Osteoblast (primary cell): ENCODE results near the gene MTARC1. TPM values are rescaled to one million over a fixed set of nuclear protein-coding genes. Genes with fewer than 3 reads are reported as not detected.

ENCODE experiments used
- DNase-seq: peaks from one replicate; pipeline ENCODE4 v3.0.0; 2011; ENCODE audit warnings: low spot score, mixed read lengths; ENCODE audit not compliant: insufficient read length; ENCODE audit errors: missing footprints
- H2AFZ ChIP-seq: 2 replicates; pipeline ENCODE4 v1.6.0; 2011; ENCODE audit warnings: mild to moderate bottlenecking, low read length
- H3K27ac ChIP-seq: 2 replicates; pipeline ENCODE4 v1.5.1; 2011; ENCODE audit warnings: mild to moderate bottlenecking, low read depth, low read length, moderate library complexity
- H3K27me3 ChIP-seq: 2 replicates; pipeline ENCODE4 v1.6.0; 2012; ENCODE audit warnings: mild to moderate bottlenecking, control low read depth, inconsistent platforms, low read length, moderate library complexity; ENCODE audit not compliant: insufficient read depth
- H3K36me3 ChIP-seq: 2 replicates; pipeline ENCODE4 v1.5.1; 2011; ENCODE audit warnings: mild to moderate bottlenecking, low read length, control low read depth, moderate library complexity; ENCODE audit not compliant: insufficient read depth
- H3K4me1 ChIP-seq: 2 replicates; pipeline ENCODE4 v1.5.1; 2011; ENCODE audit warnings: mild to moderate bottlenecking, low read length, control low read depth, moderate library complexity; ENCODE audit not compliant: insufficient read depth
- H3K4me2 ChIP-seq: 2 replicates; pipeline ENCODE4 v1.6.0; 2011; ENCODE audit warnings: mild to moderate bottlenecking, low read length; ENCODE audit not compliant: insufficient read depth
- H3K4me3 ChIP-seq: fragments of 200-600 bp; sonication (generic); 3 replicates; pipeline ENCODE4 v1.5.1; 2012; ENCODE audit warnings: mild to moderate bottlenecking, low read length, inconsistent platforms; ENCODE audit not compliant: insufficient read depth
- H3K79me2 ChIP-seq: 2 replicates; pipeline ENCODE4 v1.6.0; 2012; ENCODE audit warnings: mild to moderate bottlenecking, low read length, control low read depth, inconsistent platforms; ENCODE audit not compliant: insufficient read depth
- H3K9me3 ChIP-seq: 2 replicates; pipeline ENCODE4 v1.5.1; 2011; ENCODE audit warnings: low read depth, low read length, control low read depth
- H4K20me1 ChIP-seq: 2 replicates; pipeline ENCODE4 v1.6.0; 2012; ENCODE audit warnings: mild to moderate bottlenecking, low read length, control low read depth; ENCODE audit not compliant: insufficient read depth
- total RNA-seq: library from RNA; depleted of rRNA; stranded (reverse); fragments of >200 nt; gene quantifications from 2 replicates; pipeline ENCODE4 v1.2.3, GENCODE V29; 2012
- TF ChIP-seq, protein P1 (sequence below): IDR thresholded peaks from 2 replicates; pipeline ENCODE4 v1.5.1; 2011; ENCODE audit warnings: mild to moderate bottlenecking, low read depth, low read length, moderate library complexity; ENCODE audit errors: extremely low read depth

The MTARC1 gene
- total RNA-seq, 1 donor: 2.9 TPM

DNA sequence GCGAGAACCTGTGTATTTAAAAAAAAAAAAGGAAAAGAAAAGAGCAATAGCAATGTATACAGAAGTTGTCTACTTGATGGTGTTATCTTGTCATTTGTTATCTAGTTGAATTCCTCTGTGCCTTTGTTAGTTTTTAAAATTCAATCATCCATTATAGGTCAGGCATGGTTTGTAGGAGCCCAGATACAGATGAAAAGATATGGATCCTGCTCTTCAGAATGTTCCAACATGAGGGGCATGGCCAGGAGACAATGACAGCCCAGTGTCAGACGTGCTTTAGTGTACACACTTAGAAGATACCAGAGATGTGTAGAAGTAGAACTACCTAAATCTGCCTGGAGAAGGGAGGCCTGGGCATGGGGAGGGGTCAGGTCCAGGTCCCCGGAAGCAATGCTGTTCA, 22.0 kb upstream of the MTARC1 start:
- no peaks in the 10 kb centered on the region for H3K9me3 ChIP-seq
- no peaks in the 10 kb centered on the region for H3K79me2 ChIP-seq
- no peaks in the 10 kb centered on the region for H3K36me3 ChIP-seq
- DNase-seq: no peak
- TF ChIP-seq, protein P1, sequence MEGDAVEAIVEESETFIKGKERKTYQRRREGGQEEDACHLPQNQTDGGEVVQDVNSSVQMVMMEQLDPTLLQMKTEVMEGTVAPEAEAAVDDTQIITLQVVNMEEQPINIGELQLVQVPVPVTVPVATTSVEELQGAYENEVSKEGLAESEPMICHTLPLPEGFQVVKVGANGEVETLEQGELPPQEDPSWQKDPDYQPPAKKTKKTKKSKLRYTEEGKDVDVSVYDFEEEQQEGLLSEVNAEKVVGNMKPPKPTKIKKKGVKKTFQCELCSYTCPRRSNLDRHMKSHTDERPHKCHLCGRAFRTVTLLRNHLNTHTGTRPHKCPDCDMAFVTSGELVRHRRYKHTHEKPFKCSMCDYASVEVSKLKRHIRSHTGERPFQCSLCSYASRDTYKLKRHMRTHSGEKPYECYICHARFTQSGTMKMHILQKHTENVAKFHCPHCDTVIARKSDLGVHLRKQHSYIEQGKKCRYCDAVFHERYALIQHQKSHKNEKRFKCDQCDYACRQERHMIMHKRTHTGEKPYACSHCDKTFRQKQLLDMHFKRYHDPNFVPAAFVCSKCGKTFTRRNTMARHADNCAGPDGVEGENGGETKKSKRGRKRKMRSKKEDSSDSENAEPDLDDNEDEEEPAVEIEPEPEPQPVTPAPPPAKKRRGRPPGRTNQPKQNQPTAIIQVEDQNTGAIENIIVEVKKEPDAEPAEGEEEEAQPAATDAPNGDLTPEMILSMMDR: no peak
- H4K20me1 ChIP-seq: no peaks in the 10 kb centered on the region
- no peaks in the 10 kb centered on the region for H3K4me1 ChIP-seq
- H3K4me2 ChIP-seq: no peak overlapping the region
- H3K27me3 ChIP-seq: no peaks in the 10 kb centered on the region
- H3K27ac ChIP-seq: no peak overlapping the region
- H2AFZ ChIP-seq: no peak overlapping the region
- no peak overlapping the region for H3K4me3 ChIP-seq

DNA sequence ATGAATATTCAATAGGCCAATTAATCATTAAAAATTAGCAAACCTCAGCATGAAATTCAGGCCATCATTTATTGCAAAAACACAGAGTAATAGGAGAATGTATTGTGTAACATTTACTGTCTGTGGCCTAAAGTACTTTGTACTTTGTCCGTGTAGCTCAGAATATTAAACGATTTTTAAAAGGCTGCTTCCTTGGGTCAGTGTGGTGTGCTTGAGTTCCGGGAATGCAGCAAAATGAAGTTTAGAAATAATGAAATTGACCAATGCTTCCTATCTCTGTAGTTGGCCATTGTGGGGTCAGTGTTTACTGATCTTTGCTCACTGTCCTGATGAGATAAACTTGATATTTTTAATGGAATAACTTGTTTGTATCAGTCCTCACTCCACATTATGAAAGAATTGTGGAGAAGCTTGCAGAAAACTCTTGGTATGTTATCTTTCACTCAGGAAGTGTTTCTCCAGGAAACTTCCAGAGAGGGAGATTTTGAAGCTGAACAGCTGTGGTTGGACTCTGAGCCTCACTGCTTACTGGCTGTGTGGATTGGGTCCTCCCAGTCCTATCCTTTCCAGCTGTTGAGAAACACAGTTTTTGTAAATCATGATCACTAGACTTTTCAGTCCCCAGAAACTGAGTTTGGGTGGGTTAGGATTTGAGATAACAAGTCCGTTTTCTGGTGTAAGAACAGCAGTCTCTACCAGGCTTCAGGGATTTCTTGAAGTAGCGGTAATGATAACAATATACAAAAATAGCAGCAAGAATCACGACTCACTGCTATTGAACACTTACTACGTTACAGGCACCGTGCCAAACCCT, 19.2 kb upstream of the MTARC1 start:
- H3K79me2 ChIP-seq: no peaks in the 10 kb centered on the region
- H3K27me3 ChIP-seq: no peaks in the 10 kb centered on the region
- H3K4me1 ChIP-seq: no peaks in the 10 kb centered on the region
- no peaks in the 10 kb centered on the region for H3K9me3 ChIP-seq
- no peaks in the 10 kb centered on the region for H4K20me1 ChIP-seq
- TF ChIP-seq, protein P1: no peak
- no peak overlapping the region for H3K4me3 ChIP-seq
- H3K36me3 ChIP-seq: no peaks in the 10 kb centered on the region
- no peak for DNase-seq
- H2AFZ ChIP-seq: no peak overlapping the region
- H3K4me2 ChIP-seq: no peak overlapping the region
- H3K27ac ChIP-seq: no peak overlapping the region

DNA sequence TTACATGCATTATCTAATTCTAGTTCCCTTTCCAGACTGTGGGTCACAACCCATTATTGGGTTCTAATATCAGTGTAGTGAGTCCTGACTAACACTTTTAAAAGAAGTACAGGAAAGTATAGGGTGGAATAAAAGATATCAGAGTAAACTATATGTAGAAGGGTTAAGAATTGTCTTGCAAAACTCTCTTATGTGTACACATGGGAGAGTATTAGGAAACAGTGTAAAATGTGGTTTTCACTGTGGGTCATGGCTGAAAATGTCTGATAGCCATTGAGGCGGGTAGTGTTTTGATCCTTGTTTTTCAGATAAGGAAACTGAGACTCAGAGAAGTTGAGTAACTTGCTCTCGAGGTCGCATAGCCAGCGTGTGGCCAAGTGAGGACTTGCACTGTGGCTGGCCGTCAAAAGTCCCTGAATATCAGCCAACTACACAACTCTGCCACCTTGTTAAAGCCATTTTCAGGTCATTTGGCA, 18.5 kb upstream of the MTARC1 start:
- H3K9me3 ChIP-seq: no peaks in the 10 kb centered on the region
- H3K79me2 ChIP-seq: no peaks in the 10 kb centered on the region
- no peaks in the 10 kb centered on the region for H3K4me1 ChIP-seq
- no peak overlapping the region for H2AFZ ChIP-seq
- H3K4me2 ChIP-seq: no peak overlapping the region
- H4K20me1 ChIP-seq: no peaks in the 10 kb centered on the region
- no peak for DNase-seq
- H3K36me3 ChIP-seq: no peaks in the 10 kb centered on the region
- H3K4me3 ChIP-seq: no peak overlapping the region
- H3K27ac ChIP-seq: no peak overlapping the region
- TF ChIP-seq, protein P1: no peak
- H3K27me3 ChIP-seq: no peaks in the 10 kb centered on the region

DNA sequence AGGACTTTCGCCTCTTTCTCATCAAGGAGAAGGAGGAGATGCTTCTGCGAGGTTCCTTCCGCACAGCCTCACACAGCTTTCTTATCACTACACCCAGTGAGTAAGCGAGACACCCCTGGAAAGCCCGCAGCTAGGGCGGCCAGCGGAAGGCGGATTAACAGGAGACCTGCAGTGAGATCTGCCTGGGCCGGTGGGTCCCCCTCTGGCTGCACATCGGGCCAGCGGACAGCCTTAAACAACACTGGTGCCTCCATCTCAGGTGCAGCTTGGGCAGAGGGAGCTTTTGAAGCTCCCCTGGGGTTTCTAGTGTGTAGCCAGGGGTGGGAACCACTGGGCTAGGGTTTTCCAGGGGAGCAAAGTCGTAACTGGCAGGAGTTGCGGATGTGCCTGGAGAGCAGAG, 17.5 kb upstream of the MTARC1 start:
- Histone ChIP-seq H3K79me2 (no peaks in the 10 kb centered on the region), H3K27me3 (no peaks in the 10 kb centered on the region), H3K4me3 (no peak overlapping the region), H3K36me3 (no peaks in the 10 kb centered on the region), H3K4me2 (no peak overlapping the region), H3K4me1 (no peaks in the 10 kb centered on the region), H4K20me1 (no peaks in the 10 kb centered on the region), H3K27ac (no peak overlapping the region), H2AFZ (no peak overlapping the region), H3K9me3 (no peaks in the 10 kb centered on the region)
- peak; percentile 69 for DNase-seq
- TF ChIP-seq, protein P1: no peak
